Sigmoid colon (tissue), 7 donors: ENCODE data around the gene GOLGA3. TPM values are rescaled to one million over a fixed set of nuclear protein-coding genes. Genes with fewer than 3 reads are reported as not detected.

Source experiments
- DNase-seq: peaks from one replicate; pipeline ENCODE4 v3.0.0-alpha.2; 2019
- H3K27ac ChIP-seq, 4 donors: fragments of 200-600 bp; sonication (generic); one replicate each; pipeline ENCODE4 v1.5.1; 2016 to 2019; ENCODE audit warnings: mild to moderate bottlenecking in 1 of 4
- H3K27me3 ChIP-seq, 3 donors: fragments of 200-600 bp; sonication (generic); one replicate each; pipeline ENCODE4 v1.5.1; 2019; ENCODE audit warnings: mild to moderate bottlenecking in 1 of 3
- H3K36me3 ChIP-seq, 4 donors: fragments of 200-600 bp; sonication (generic); one replicate each; pipeline ENCODE4 v1.5.1; 2016 to 2019
- H3K4me1 ChIP-seq, 4 donors: fragments of 200-600 bp; sonication (generic); one replicate each; pipeline ENCODE4 v1.5.1; 2017 to 2019
- H3K4me3 ChIP-seq, 4 donors: fragments of 200-600 bp; sonication (generic); one replicate each; pipeline ENCODE4 v1.5.1; 2017 to 2019; ENCODE audit warnings: mild to moderate bottlenecking in 2 of 4, moderate library complexity in 1 of 4
- H3K9me3 ChIP-seq, 4 donors: fragments of 200-600 bp in 3 of 4; sonication (generic) in 3 of 4; one replicate each; pipeline versions ENCODE4 v1.5.1 to v1.6.1; 2013 to 2019
- CTCF ChIP-seq, 4 experiments: fragments of 450-650 bp in 3 of 4; fragments of 200-600 bp in 1 of 4; IDR thresholded peaks; one replicate each; pipeline ENCODE4 v1.5.1; 2016 to 2019; ENCODE audit warnings: antibody characterized with exemption in 4 of 4, mild to moderate bottlenecking in 3 of 4, moderate library complexity in 2 of 4
- EP300 ChIP-seq, 4 donors: sonication (generic); formaldehyde crosslinking; IDR thresholded peaks; one replicate each; pipeline ENCODE4 v1.6.1; 2017; ENCODE audit warnings: antibody characterized with exemption in 4 of 4
- POLR2A ChIP-seq, 2 donors: fragments of 450-650 bp; IDR thresholded peaks; one replicate each; pipeline ENCODE4 v1.6.1; 2016; ENCODE audit warnings: antibody characterized with exemption in 2 of 2, mild to moderate bottlenecking in 2 of 2, moderate library complexity in 2 of 2
- POLR2AphosphoS5 ChIP-seq, 4 donors: sonication (generic); formaldehyde crosslinking; IDR thresholded peaks; one replicate each; pipeline ENCODE4 v1.6.1; 2017; ENCODE audit warnings: antibody characterized with exemption in 4 of 4
- WGBS, 2 donors: extraction: QIAGEN DNeasy Blood & Tissue Kit; methylation state at CpG; one replicate each; pipeline ENCODE4 v1.1.7; 2013; 5-methylcytosine and 5-hydroxymethylcytosine counted together
- intact Hi-C: fragments of 100-400 bp; cut with DNase I; formaldehyde crosslinking; loops from one replicate; pipeline ENCODE4 v1.15.1; 2023
- polyA plus RNA-seq, 3 donors: library from polyadenylated mRNA; stranded (reverse); fragments of 200-250 nt; gene quantifications; one replicate each; pipeline ENCODE4 v1.2.3, GENCODE V29; 2013
- total RNA-seq, 4 donors: library from RNA; depleted of rRNA; stranded (reverse); fragments of >200 nt; gene quantifications; one replicate each; pipeline ENCODE4 v1.1.0, GENCODE V29; 2016
- donor health status: healthy with polysubstance abuse.
- donor health status: Bipolar disorder and iron deficiency.
- donor health status: healthy.

GOLGA3 gene
- total and polyA plus RNA-seq, 7 donors, result 9.6 to 78.4 (median 45.7) TPM

DNA sequence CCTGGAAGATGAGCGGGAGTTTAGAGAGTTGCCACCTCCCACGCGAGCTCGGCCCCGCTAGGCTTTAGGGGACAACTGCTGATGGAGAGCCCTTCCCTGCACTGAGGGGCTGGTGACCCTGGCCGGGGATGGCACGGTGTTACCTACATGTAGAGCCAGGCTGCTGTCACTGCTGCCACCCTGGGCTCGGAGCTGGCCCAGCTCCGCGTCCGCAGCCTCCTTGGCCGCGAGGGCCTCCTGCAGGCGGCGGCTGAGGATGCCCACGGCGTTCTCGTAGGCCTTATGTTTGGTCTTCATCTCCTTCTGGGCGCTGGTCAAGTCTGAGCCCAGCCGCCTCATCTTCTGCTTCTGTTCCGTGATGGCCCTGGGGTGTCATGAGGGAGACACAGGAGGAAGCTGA lies 42.5 kb downstream of the GOLGA3 start:
- H3K36me3 ChIP-seq, result peaks cover 24 to 87% (median 60%) of the 10 kb centered on the region in 4 donors
- WGBS, 2 donors, result 93 to 97% methylated on average over 21 of the region's 21 CpGs
- H3K4me3 ChIP-seq, result no peak overlapping the region
- H3K4me1 ChIP-seq, result no peaks in the 10 kb centered on the region
- no peak for TF ChIP-seq CTCF (IDR thresholded peaks at IDR 0.05)
- TF ChIP-seq EP300 (IDR thresholded peaks at IDR 0.05), result no peak
- no peak for TF ChIP-seq POLR2AphosphoS5 (IDR thresholded peaks at IDR 0.05)
- no peak for TF ChIP-seq POLR2A (IDR thresholded peaks at IDR 0.05)
- no peak overlapping the region for H3K27ac ChIP-seq
- H3K9me3 ChIP-seq, result no peaks in the 10 kb centered on the region
- no peaks in the 10 kb centered on the region for H3K27me3 ChIP-seq
- DNase-seq, result no peak
- intact Hi-C loops, result no loop called here

GRCh38 chr12:132784580-132784979 lies 44.1 kb downstream of the GOLGA3 start:
- DNase-seq, result no peak
- intact Hi-C loops, result no loop called here
- H3K4me1 ChIP-seq, result no peaks in the 10 kb centered on the region
- no peaks in the 10 kb centered on the region for H3K9me3 ChIP-seq
- no peaks in the 10 kb centered on the region for H3K27me3 ChIP-seq
- peaks cover 23 to 93% (median 72%) of the 10 kb centered on the region in 4 donors for H3K36me3 ChIP-seq
- 81 to 88% methylated on average over 9 of the region's 9 CpGs for WGBS, 2 donors
- H3K27ac ChIP-seq, result no peak overlapping the region
- H3K4me3 ChIP-seq, result no peak overlapping the region
- TF ChIP-seq CTCF (IDR thresholded peaks at IDR 0.05), result no peak
- TF ChIP-seq EP300 (IDR thresholded peaks at IDR 0.05), result no peak
- TF ChIP-seq POLR2A (IDR thresholded peaks at IDR 0.05), result no peak
- TF ChIP-seq POLR2AphosphoS5 (IDR thresholded peaks at IDR 0.05), result no peak

GRCh38 chr12:132783917-132784531 lies 44.6 kb downstream of the GOLGA3 start:
- H3K36me3 ChIP-seq, result peaks cover 17 to 93% (median 71%) of the 10 kb centered on the region in 4 donors
- TF ChIP-seq POLR2A (IDR thresholded peaks at IDR 0.05) (no peak), POLR2AphosphoS5 (IDR thresholded peaks at IDR 0.05) (no peak), EP300 (IDR thresholded peaks at IDR 0.05) (no peak)

DNA sequence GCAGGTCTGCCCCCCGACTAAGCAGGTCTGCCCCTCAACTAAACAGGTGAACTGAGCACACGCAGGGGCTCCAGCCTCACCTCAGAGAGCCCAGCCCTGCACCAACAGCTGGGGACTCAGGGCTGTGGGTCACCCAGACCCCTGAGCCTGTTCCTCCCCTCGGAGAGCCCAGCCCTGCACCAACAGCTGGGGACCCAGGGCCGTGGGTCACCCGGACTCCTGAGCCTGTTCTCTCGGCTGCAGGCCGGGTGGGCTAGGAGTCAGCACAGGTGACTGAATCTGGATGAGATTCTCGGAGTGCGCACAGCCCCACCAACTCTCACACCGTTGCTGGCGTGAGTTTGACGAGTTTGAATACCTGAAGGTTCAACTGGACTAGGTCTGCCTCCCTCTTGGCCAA lies 46.7 kb downstream of the GOLGA3 start:
- TF ChIP-seq POLR2AphosphoS5 (IDR thresholded peaks at IDR 0.05) (no peak), EP300 (IDR thresholded peaks at IDR 0.05) (no peak), CTCF (IDR thresholded peaks at IDR 0.05) (no peak), POLR2A (IDR thresholded peaks at IDR 0.05) (no peak)
- intact Hi-C loops, result no loop called here
- 96% methylated on average over 12 of the region's 12 CpGs for WGBS, 2 donors
- Histone ChIP-seq H3K27me3 (no peaks in the 10 kb centered on the region), H3K9me3 (no peaks in the 10 kb centered on the region), H3K4me3 (no peak overlapping the region), H3K27ac (no peak overlapping the region), H3K4me1 (peaks cover 0 to 9% (median 6%) of the 10 kb centered on the region in 4 donors), H3K36me3 (peaks cover 20 to 100% (median 68%) of the 10 kb centered on the region in 4 donors)
- DNase-seq, result no peak

More at GRCh38 chr12:132783917-132784531, 44.6 kb downstream of the GOLGA3 start:
- no peaks in the 10 kb centered on the region for H3K9me3 ChIP-seq
- no peak overlapping the region for H3K4me3 ChIP-seq
- 89 to 90% methylated on average over 22 of the region's 22 CpGs for WGBS, 2 donors
- no peak overlapping the region for H3K27ac ChIP-seq
- DNase-seq, result no peak
- H3K27me3 ChIP-seq, result no peaks in the 10 kb centered on the region
- intact Hi-C loops, result no loop called here
- H3K4me1 ChIP-seq, result no peaks in the 10 kb centered on the region

GRCh38 chr12:132779781-132780353 lies 48.8 kb downstream of the GOLGA3 start:
- TF ChIP-seq CTCF (IDR thresholded peaks at IDR 0.05), result no peak
- TF ChIP-seq POLR2A (IDR thresholded peaks at IDR 0.05), result no peak
- TF ChIP-seq POLR2AphosphoS5 (IDR thresholded peaks at IDR 0.05), result no peak
- no peak for TF ChIP-seq EP300 (IDR thresholded peaks at IDR 0.05)
- no peak for DNase-seq
- no peaks in the 10 kb centered on the region for H3K27me3 ChIP-seq
- 97% methylated on average over 30 of the region's 30 CpGs for WGBS, 2 donors
- H3K4me1 ChIP-seq, result peaks cover 0 to 20% (median 11%) of the 10 kb centered on the region in 4 donors
- no peaks in the 10 kb centered on the region for H3K9me3 ChIP-seq
- H3K27ac ChIP-seq, result no peak overlapping the region
- H3K4me3 ChIP-seq, result no peak overlapping the region
- peaks cover 21 to 100% (median 66%) of the 10 kb centered on the region in 4 donors for H3K36me3 ChIP-seq
- intact Hi-C loops, result no loop called here
